Type B pancreatic cell (in vitro differentiated cells): ENCODE data around the gene CPD. TPM values are rescaled to one million over a fixed set of nuclear protein-coding genes. Genes with fewer than 3 reads are reported as not detected.
A peak's percentile ranks its signal among the peaks of the same experiment; 100 is the strongest.

Experiments
- DNase-seq: peaks from one replicate; pipeline ENCODE4 v3.0.0; 2021; ENCODE audit warnings: mixed read lengths; ENCODE audit not compliant: unreplicated experiment; ENCODE audit errors: extremely low spot score
- H3K27ac Mint-ChIP-seq: 2 replicates; pipeline ENCODE4 v1.8.0; 2021; ENCODE audit warnings: mild to moderate bottlenecking, mixed read lengths
- H3K27me3 Mint-ChIP-seq: 2 replicates; pipeline ENCODE4 v1.8.0; 2021; ENCODE audit warnings: mixed read lengths
- H3K36me3 Mint-ChIP-seq: 2 replicates; pipeline ENCODE4 v1.8.0; 2021; ENCODE audit warnings: mixed read lengths
- H3K4me1 Mint-ChIP-seq: one replicate; pipeline ENCODE4 v1.8.0; 2021; ENCODE audit warnings: mixed read lengths; ENCODE audit not compliant: unreplicated experiment
- H3K4me3 Mint-ChIP-seq: 2 replicates; pipeline ENCODE4 v1.8.0; 2021; ENCODE audit warnings: mild to moderate bottlenecking, mixed read lengths
- H3K9me3 Mint-ChIP-seq: 2 replicates; pipeline ENCODE4 v1.8.0; 2021; ENCODE audit warnings: mixed read lengths
- CTCF ChIP-seq: fragments of 200-600 bp; sonication (generic); conservative IDR thresholded peaks from 2 replicates; pipeline ENCODE4 v1.5.0; 2021; ENCODE audit warnings: antibody characterized with exemption, mild to moderate bottlenecking
- total RNA-seq: library from RNA; stranded (reverse); gene quantifications from 2 replicates; pipeline ENCODE4 v1.2.1, GENCODE V29; 2021; ENCODE audit warnings: low replicate concordance

Gene CPD
- total RNA-seq, 1 donor from 2014 or later = 71.2 TPM

GRCh38 chr17:30505868-30506417 is 127.2 kb downstream of the CPD start:
- no peaks in the 10 kb centered on the region for H3K9me3 Mint-ChIP-seq
- no peak overlapping the region for H3K4me3 Mint-ChIP-seq
- no peak overlapping the region for H3K27ac Mint-ChIP-seq

GRCh38 chr17:30506481-30506880 is 127.8 kb downstream of the CPD start:
- no peak overlapping the region for H3K27ac Mint-ChIP-seq
- H3K36me3 Mint-ChIP-seq = peaks cover 7% of the 10 kb centered on the region
- H3K4me1 Mint-ChIP-seq = no peaks in the 10 kb centered on the region
- no peak for TF ChIP-seq CTCF
- no peaks in the 10 kb centered on the region for H3K9me3 Mint-ChIP-seq
- no peaks in the 10 kb centered on the region for H3K27me3 Mint-ChIP-seq
- DNase-seq = no peak
- no peak overlapping the region for H3K4me3 Mint-ChIP-seq

More at GRCh38 chr17:30505868-30506417, 127.2 kb downstream of the CPD start:
- no peaks in the 10 kb centered on the region for H3K27me3 Mint-ChIP-seq
- TF ChIP-seq CTCF = no peak
- no peak for DNase-seq
- H3K4me1 Mint-ChIP-seq = no peaks in the 10 kb centered on the region
- H3K36me3 Mint-ChIP-seq = peaks cover 11% of the 10 kb centered on the region

- H3K27me3 Mint-ChIP-seq = no peaks in the 10 kb centered on the region
- peaks cover 16% of the 10 kb centered on the region for H3K36me3 Mint-ChIP-seq
- H3K9me3 Mint-ChIP-seq = no peaks in the 10 kb centered on the region
- no peak overlapping the region for H3K27ac Mint-ChIP-seq
- no peak for TF ChIP-seq CTCF
- H3K4me1 Mint-ChIP-seq = no peaks in the 10 kb centered on the region
- no peak for DNase-seq
- no peak overlapping the region for H3K4me3 Mint-ChIP-seq
Observed at GRCh38 chr17:30513346-30513745, 134.6 kb downstream of the CPD start.

- no peak for DNase-seq
- no peak for TF ChIP-seq CTCF
- no peaks in the 10 kb centered on the region for H3K27me3 Mint-ChIP-seq
- H3K27ac Mint-ChIP-seq = no peak overlapping the region
- H3K36me3 Mint-ChIP-seq = peaks cover 19% of the 10 kb centered on the region
- no peak overlapping the region for H3K4me3 Mint-ChIP-seq
- H3K9me3 Mint-ChIP-seq = no peaks in the 10 kb centered on the region
- H3K4me1 Mint-ChIP-seq = peaks cover 5% of the 10 kb centered on the region
Observed at GRCh38 chr17:30514895-30515596, 136.3 kb downstream of the CPD start.

- TF ChIP-seq CTCF = no peak
Observed at GRCh38 chr17:30517786-30518185, 139.1 kb downstream of the CPD start.

More at GRCh38 chr17:30517786-30518185, 139.1 kb downstream of the CPD start:
- Mint-ChIP-seq H3K9me3 (no peaks in the 10 kb centered on the region), H3K4me1 (peaks cover 8% of the 10 kb centered on the region), H3K27me3 (no peaks in the 10 kb centered on the region), H3K27ac (peak overlapping the region; percentile 17), H3K4me3 (no peak overlapping the region), H3K36me3 (peaks cover 35% of the 10 kb centered on the region)
- DNase-seq = no peak
